Natural killer cell (primary cell): ENCODE measurements around the gene ATP13A1. TPM values are rescaled to one million over a fixed set of nuclear protein-coding genes. Genes with fewer than 3 reads are reported as not detected.

ENCODE experiments used
- ATAC-seq, 3 donors: fragments of 150-1000 bp in 2 of 3; fragments of 200-7000 bp in 1 of 3; cut with Tn5 transposase; 1 replicate in 1 of 3; 2 replicates in 2 of 3; pipeline ENCODE4 v1.10.0; 2021; ENCODE audit warnings: mild to moderate bottlenecking in 2 of 3, moderate library complexity in 2 of 3
- DNase-seq, 2 donors: peaks; one replicate each; pipeline versions ENCODE4 v3.0.0 to v3.0.0-alpha.2; 2013 to 2021; ENCODE audit warnings: mixed read lengths in 1 of 2
- H3K27ac ChIP-seq: one replicate; pipeline ENCODE4 v1.5.1; 2013; ENCODE audit warnings: mild to moderate bottlenecking, low read length
- H3K27me3 ChIP-seq: one replicate; pipeline ENCODE4 v1.6.1; 2013; ENCODE audit warnings: low read length; ENCODE audit not compliant: control insufficient read depth, insufficient read depth
- H3K36me3 ChIP-seq: one replicate; pipeline ENCODE4 v1.6.1; 2013; ENCODE audit warnings: low read length; ENCODE audit not compliant: control insufficient read depth, insufficient read depth
- H3K4me1 ChIP-seq: one replicate; pipeline ENCODE4 v1.6.1; 2013; ENCODE audit warnings: low read length; ENCODE audit not compliant: control insufficient read depth, insufficient read depth
- H3K4me3 ChIP-seq: one replicate; pipeline ENCODE4 v1.5.1; 2013; ENCODE audit warnings: low read length
- H3K9me3 ChIP-seq: one replicate; pipeline ENCODE4 v1.6.1; 2013; ENCODE audit warnings: low read length; ENCODE audit not compliant: control insufficient read depth, insufficient read depth
- H3K27ac Mint-ChIP-seq, 2 donors: one replicate each; pipeline ENCODE4 v1.8.0; 2022; ENCODE audit warnings: mild to moderate bottlenecking in 2 of 2, mixed read lengths in 2 of 2, moderate library complexity in 1 of 2
- H3K27me3 Mint-ChIP-seq, 2 donors: one replicate each; pipeline ENCODE4 v1.8.0; 2022; ENCODE audit warnings: low read depth in 2 of 2, mixed read lengths in 2 of 2
- H3K36me3 Mint-ChIP-seq: one replicate; pipeline ENCODE4 v1.8.0; 2022; ENCODE audit warnings: mixed read lengths
- H3K4me1 Mint-ChIP-seq, 2 donors: one replicate each; pipeline ENCODE4 v1.8.0; 2022; ENCODE audit warnings: mixed read lengths in 2 of 2
- H3K4me3 Mint-ChIP-seq: one replicate; pipeline ENCODE4 v1.8.0; 2022; ENCODE audit warnings: mild to moderate bottlenecking, moderate library complexity, mixed read lengths
- H3K9me3 Mint-ChIP-seq, 2 donors: one replicate each; pipeline ENCODE4 v1.8.0; 2022; ENCODE audit warnings: mixed read lengths in 2 of 2
- CTCF ChIP-seq: fragments of 200-600 bp; IDR thresholded peaks from one replicate; pipeline ENCODE4 v1.8.0; 2022; ENCODE audit warnings: antibody characterized with exemption
- WGBS: methylation state at CpG from one replicate; pipeline ENCODE4 v1.1.7; 2013; ENCODE audit warnings: missing lambda C conversion rate; ENCODE audit not compliant: insufficient coverage; 5-methylcytosine and 5-hydroxymethylcytosine counted together
- intact Hi-C: fragments of 100-400 bp; cut with micrococcal nuclease; formaldehyde crosslinking; loops from one replicate; pipeline ENCODE4 v1.14.2; 2022
- total RNA-seq, 4 donors: library from RNA; stranded (reverse); fragments of 120-200 nt in 1 of 4; gene quantifications; one replicate each; pipeline versions ENCODE4 v1.2.3 to v1.2.4, GENCODE V29; 2013 to 2022

Gene ATP13A1
- total RNA-seq, 3 donors from 2014 or later (not counting 1 experiment from before 2014, with no cell fraction given), result 58.1 to 73.2 (median 67.7) TPM

GRCh38 chr19:19642506-19643157 lies 20.8 kb downstream of the ATP13A1 start:
- TF ChIP-seq CTCF, result no peak
- Mint-ChIP-seq H3K9me3 (no peaks in the 10 kb centered on the region), H3K4me1 (peaks cover 15 to 22% of the 10 kb centered on the region in 2 donors), H3K27ac (peak overlapping the region; percentile 92 to 95), H3K36me3 (no peaks in the 10 kb centered on the region), H3K27me3 (no peaks in the 10 kb centered on the region), H3K4me3 (peak overlapping the region; percentile 98)
- ATAC-seq (peak; percentile 45 to 66 (median 57)), DNase-seq (peak; percentile 30 to 66)
- Histone ChIP-seq H3K27me3 (no peaks in the 10 kb centered on the region), H3K36me3 (peaks cover 52% of the 10 kb centered on the region), H3K9me3 (no peaks in the 10 kb centered on the region), H3K27ac (peak overlapping the region; percentile 95), H3K4me1 (peaks cover 27% of the 10 kb centered on the region), H3K4me3 (peak overlapping the region; percentile 99)
- WGBS, result under 1% methylated on average over 15 of the region's 16 CpGs
- intact Hi-C loops, result loop anchor here (1.0 to 2.0 kb wide), 3 partner anchors 14 to 52 kb away; partner anchors contain the start of genes LPAR2 and PBX4

GRCh38 chr19:19637523-19638251 lies 25.8 kb downstream of the ATP13A1 start:
- H3K4me3 ChIP-seq, result no peak overlapping the region
- TF ChIP-seq CTCF, result no peak
- no peak overlapping the region for H3K4me3 Mint-ChIP-seq
- no peaks in the 10 kb centered on the region for H3K9me3 ChIP-seq
- H3K36me3 Mint-ChIP-seq, result peaks cover 17% of the 10 kb centered on the region
- peaks cover 19 to 36% of the 10 kb centered on the region in 2 donors for H3K4me1 Mint-ChIP-seq
- H3K27me3 Mint-ChIP-seq, result no peaks in the 10 kb centered on the region
- H3K9me3 Mint-ChIP-seq, result no peaks in the 10 kb centered on the region
- intact Hi-C loops, result no loop called here
- H3K27ac ChIP-seq, result no peak overlapping the region
- H3K27ac Mint-ChIP-seq, result no peak overlapping the region
- no peak for DNase-seq
- peaks cover 63% of the 10 kb centered on the region for H3K36me3 ChIP-seq
- no peak for ATAC-seq
- H3K27me3 ChIP-seq, result no peaks in the 10 kb centered on the region
- H3K4me1 ChIP-seq, result peaks cover 18% of the 10 kb centered on the region
- 97% methylated on average over 53 of the region's 53 CpGs for WGBS

- H3K4me3 ChIP-seq, result no peak overlapping the region
- DNase-seq, result no peak
- intact Hi-C loops, result no loop called here
- Mint-ChIP-seq H3K9me3 (no peaks in the 10 kb centered on the region), H3K36me3 (peaks cover 17% of the 10 kb centered on the region), H3K27ac (no peak overlapping the region), H3K4me1 (peaks cover 16 to 32% of the 10 kb centered on the region in 2 donors), H3K27me3 (no peaks in the 10 kb centered on the region), H3K4me3 (no peak overlapping the region)
- WGBS, result over 99% methylated on average over 27 of the region's 27 CpGs
- no peaks in the 10 kb centered on the region for H3K27me3 ChIP-seq
- no peak for ATAC-seq
- H3K9me3 ChIP-seq, result no peaks in the 10 kb centered on the region
- H3K27ac ChIP-seq, result no peak overlapping the region
- TF ChIP-seq CTCF, result no peak
- peaks cover 67% of the 10 kb centered on the region for H3K36me3 ChIP-seq
- H3K4me1 ChIP-seq, result peaks cover 13% of the 10 kb centered on the region
Observed at GRCh38 chr19:19637186-19637522, 26.3 kb downstream of the ATP13A1 start.
